Smooth muscle cell (in vitro differentiated cells): Measurements from ENCODE around the gene SAP25. TPM values are rescaled to one million over a fixed set of nuclear protein-coding genes. Genes with fewer than 3 reads are reported as not detected.

Experiments used
- DNase-seq: peaks from one replicate; lab custom pipeline; 2025; ENCODE audit not compliant: unreplicated experiment; lab: John Stamatoyannopoulos, UW
- H2AFZ ChIP-seq: fragments of 200-600 bp; sonication (generic); 2 replicates; pipeline ENCODE4 v1.6.0; 2016; ENCODE audit warnings: antibody characterized with exemption, low read depth, mild to moderate bottlenecking
- H3F3A ChIP-seq: fragments of 200-600 bp; sonication (generic); 2 replicates; pipeline ENCODE4 v1.6.0; 2017; ENCODE audit warnings: antibody characterized with exemption, low read depth
- H3K27ac ChIP-seq: fragments of 200-600 bp; sonication (generic); 2 replicates; pipeline ENCODE4 v1.5.1; 2016; ENCODE audit warnings: low read depth, mild to moderate bottlenecking
- H3K27me3 ChIP-seq: fragments of 200-600 bp; sonication (generic); 2 replicates; pipeline ENCODE4 v1.6.1; 2016; ENCODE audit warnings: low read depth, mild to moderate bottlenecking
- H3K36me3 ChIP-seq: fragments of 200-600 bp; sonication (generic); 2 replicates; pipeline ENCODE4 v1.5.1; 2016; ENCODE audit warnings: low read depth
- H3K4me1 ChIP-seq: fragments of 200-600 bp; sonication (generic); 2 replicates; pipeline ENCODE4 v1.5.1; 2016; ENCODE audit warnings: low read depth
- H3K4me2 ChIP-seq: fragments of 200-600 bp; sonication (generic); 2 replicates; pipeline ENCODE4 v1.6.0; 2016; ENCODE audit warnings: mild to moderate bottlenecking
- H3K4me3 ChIP-seq: fragments of 200-600 bp; sonication (generic); 2 replicates; pipeline ENCODE4 v1.5.1; 2016; ENCODE audit warnings: mild to moderate bottlenecking
- H3K79me2 ChIP-seq: fragments of 200-600 bp; sonication (generic); 2 replicates; pipeline ENCODE4 v1.6.0; 2016; ENCODE audit warnings: low read depth, mild to moderate bottlenecking
- H3K9ac ChIP-seq: fragments of 200-600 bp; sonication (generic); 2 replicates; pipeline ENCODE4 v1.6.0; 2016; ENCODE audit warnings: low read depth
- H3K9me3 ChIP-seq: fragments of 200-600 bp; sonication (generic); replicated peaks from 2 replicates; pipeline ENCODE4 v1.5.1; 2016; ENCODE audit warnings: low read depth
- H4K20me1 ChIP-seq: fragments of 200-600 bp; sonication (generic); 2 replicates; pipeline ENCODE4 v1.6.0; 2016; ENCODE audit warnings: low read depth
- WGBS: methylation state at CpG from one replicate; pipeline ENCODE4 v1.1.7; 2016; ENCODE audit warnings: low lambda C conversion rate; 5-methylcytosine and 5-hydroxymethylcytosine counted together
- polyA plus RNA-seq: library from polyadenylated mRNA; unstranded; fragments of >200 nt; fragmentation: Nextera tagmentation; extraction: Ambion mirVana; gene quantifications from 2 replicates; pipeline ENCODE4 v1.2.1, GENCODE V29; 2016
- total RNA-seq: library from RNA; depleted of rRNA; stranded (reverse); fragments of >200 nt; gene quantifications from 2 replicates; pipeline ENCODE4 v1.2.3, GENCODE V29; 2014
- TF ChIP-seq, protein P1 (sequence below): fragments of 200-600 bp; sonication (generic); IDR thresholded peaks from 2 replicates; pipeline ENCODE4 v1.5.1; 2017; ENCODE audit warnings: borderline replicate concordance, mild to moderate bottlenecking, antibody characterized with exemption; ENCODE audit not compliant: insufficient read depth, poor library complexity, severe bottlenecking

The SAP25 gene
- total and polyA plus RNA-seq, 2 experiments from 2014 or later: 1.9 TPM; not detected in 1

DNA sequence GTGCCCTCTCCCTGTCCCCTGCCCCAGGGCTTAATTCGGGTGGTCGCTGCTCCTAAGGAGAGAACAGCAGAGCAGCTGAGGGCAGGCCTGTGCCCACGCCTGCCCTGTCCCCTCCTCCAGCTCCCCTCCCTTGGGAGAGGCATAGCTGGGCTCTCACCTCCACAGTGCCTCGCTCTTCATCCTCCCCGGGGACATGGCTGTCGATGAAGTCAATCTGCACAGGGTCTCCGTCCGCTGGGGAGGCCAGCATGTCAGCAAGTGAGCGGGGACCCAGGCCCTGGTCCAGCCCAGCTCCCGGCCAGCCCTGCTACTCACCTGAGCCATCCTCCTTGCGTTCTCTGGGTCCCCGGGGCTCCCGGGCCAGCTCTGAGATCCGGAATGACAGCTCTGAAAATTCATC, 3.8 kb upstream of the SAP25 start:
- no peaks in the 10 kb centered on the region for H3F3A ChIP-seq
- no peak for DNase-seq
- H3K27ac ChIP-seq: no peak overlapping the region
- no peak overlapping the region for H3K4me3 ChIP-seq
- no peaks in the 10 kb centered on the region for H3K27me3 ChIP-seq
- no peak overlapping the region for H3K9ac ChIP-seq
- H4K20me1 ChIP-seq: peaks cover 11% of the 10 kb centered on the region
- no peak overlapping the region for H3K4me2 ChIP-seq
- WGBS: 97% methylated on average over 13 of the region's 14 CpGs
- H3K9me3 ChIP-seq: no peaks in the 10 kb centered on the region
- no peak overlapping the region for H2AFZ ChIP-seq
- TF ChIP-seq, protein P1, sequence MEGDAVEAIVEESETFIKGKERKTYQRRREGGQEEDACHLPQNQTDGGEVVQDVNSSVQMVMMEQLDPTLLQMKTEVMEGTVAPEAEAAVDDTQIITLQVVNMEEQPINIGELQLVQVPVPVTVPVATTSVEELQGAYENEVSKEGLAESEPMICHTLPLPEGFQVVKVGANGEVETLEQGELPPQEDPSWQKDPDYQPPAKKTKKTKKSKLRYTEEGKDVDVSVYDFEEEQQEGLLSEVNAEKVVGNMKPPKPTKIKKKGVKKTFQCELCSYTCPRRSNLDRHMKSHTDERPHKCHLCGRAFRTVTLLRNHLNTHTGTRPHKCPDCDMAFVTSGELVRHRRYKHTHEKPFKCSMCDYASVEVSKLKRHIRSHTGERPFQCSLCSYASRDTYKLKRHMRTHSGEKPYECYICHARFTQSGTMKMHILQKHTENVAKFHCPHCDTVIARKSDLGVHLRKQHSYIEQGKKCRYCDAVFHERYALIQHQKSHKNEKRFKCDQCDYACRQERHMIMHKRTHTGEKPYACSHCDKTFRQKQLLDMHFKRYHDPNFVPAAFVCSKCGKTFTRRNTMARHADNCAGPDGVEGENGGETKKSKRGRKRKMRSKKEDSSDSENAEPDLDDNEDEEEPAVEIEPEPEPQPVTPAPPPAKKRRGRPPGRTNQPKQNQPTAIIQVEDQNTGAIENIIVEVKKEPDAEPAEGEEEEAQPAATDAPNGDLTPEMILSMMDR: no peak
- H3K79me2 ChIP-seq: peaks cover 7% of the 10 kb centered on the region
- H3K4me1 ChIP-seq: no peaks in the 10 kb centered on the region
- H3K36me3 ChIP-seq: peaks cover 6% of the 10 kb centered on the region

DNA sequence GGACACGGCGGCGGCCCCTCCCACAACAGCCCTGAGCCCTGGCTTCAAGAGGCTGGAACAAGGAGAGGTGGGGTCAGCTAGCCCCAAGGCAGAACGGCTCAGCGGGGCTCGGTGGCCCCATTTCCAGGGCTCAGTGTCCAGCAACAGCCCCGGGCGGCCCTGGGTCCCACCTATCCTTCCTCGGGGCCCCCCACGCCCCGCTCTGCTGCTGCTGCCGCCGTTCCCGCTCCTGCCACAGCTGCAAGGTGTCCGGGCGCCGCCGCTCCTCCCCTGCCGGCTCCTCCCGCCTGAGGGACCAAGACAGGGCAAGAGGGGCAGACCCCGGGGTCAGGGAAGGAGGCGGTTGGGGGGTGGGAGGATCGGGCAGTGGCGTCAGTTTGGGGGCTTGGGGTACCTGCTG, 3.4 kb upstream of the SAP25 start:
- Histone ChIP-seq H3K4me2 (no peak overlapping the region), H3K27ac (no peak overlapping the region), H3K27me3 (no peaks in the 10 kb centered on the region), H3K79me2 (peaks cover 3% of the 10 kb centered on the region), H3K9ac (no peak overlapping the region), H2AFZ (no peak overlapping the region), H4K20me1 (peaks cover 7% of the 10 kb centered on the region), H3K36me3 (peaks cover 6% of the 10 kb centered on the region), H3F3A (no peaks in the 10 kb centered on the region), H3K4me3 (no peak overlapping the region), H3K4me1 (no peaks in the 10 kb centered on the region), H3K9me3 (no peaks in the 10 kb centered on the region)
- TF ChIP-seq, protein P1: no peak
- 97% methylated on average over 18 of the region's 24 CpGs for WGBS
- DNase-seq: no peak

DNA sequence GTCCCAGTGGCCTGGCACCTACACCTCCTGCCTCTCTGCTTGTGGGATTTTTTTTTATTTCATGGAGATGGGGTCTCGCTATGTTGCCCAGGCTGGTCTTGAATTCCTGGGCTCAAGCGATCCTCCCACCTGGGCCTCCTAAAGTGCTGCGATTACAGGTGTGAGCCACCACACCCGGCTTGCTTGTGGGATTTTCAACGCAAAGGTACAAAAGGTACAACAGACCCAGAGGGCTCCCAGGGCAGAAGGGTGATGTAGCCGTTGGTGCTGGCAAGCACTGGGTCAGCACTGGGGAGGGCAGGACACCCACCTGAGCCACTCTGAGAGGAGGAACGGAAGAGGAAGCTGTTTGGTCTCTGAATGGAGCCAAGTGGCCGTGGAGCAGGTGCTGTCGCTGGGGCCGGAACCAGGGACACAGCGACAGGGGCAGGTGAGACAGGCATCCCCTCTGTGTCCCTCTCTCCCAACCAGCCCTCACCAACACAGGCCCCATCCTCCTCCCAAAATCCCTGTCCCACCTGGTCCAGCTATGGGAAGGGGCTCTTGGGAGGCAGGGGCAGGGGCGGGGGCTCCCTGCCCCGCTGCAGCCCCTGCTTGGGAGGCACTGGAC, 2.8 kb upstream of the SAP25 start:
- Histone ChIP-seq H3K36me3 (peaks cover 5% of the 10 kb centered on the region), H3F3A (no peaks in the 10 kb centered on the region), H2AFZ (no peak overlapping the region), H3K27ac (no peak overlapping the region), H3K9me3 (no peaks in the 10 kb centered on the region), H3K79me2 (no peaks in the 10 kb centered on the region), H3K9ac (no peak overlapping the region), H3K27me3 (no peaks in the 10 kb centered on the region), H3K4me3 (no peak overlapping the region), H4K20me1 (peaks cover 4% of the 10 kb centered on the region), H3K4me1 (no peaks in the 10 kb centered on the region), H3K4me2 (no peak overlapping the region)
- TF ChIP-seq, protein P1: no peak
- 97% methylated on average over 10 of the region's 13 CpGs for WGBS
- no peak for DNase-seq

DNA sequence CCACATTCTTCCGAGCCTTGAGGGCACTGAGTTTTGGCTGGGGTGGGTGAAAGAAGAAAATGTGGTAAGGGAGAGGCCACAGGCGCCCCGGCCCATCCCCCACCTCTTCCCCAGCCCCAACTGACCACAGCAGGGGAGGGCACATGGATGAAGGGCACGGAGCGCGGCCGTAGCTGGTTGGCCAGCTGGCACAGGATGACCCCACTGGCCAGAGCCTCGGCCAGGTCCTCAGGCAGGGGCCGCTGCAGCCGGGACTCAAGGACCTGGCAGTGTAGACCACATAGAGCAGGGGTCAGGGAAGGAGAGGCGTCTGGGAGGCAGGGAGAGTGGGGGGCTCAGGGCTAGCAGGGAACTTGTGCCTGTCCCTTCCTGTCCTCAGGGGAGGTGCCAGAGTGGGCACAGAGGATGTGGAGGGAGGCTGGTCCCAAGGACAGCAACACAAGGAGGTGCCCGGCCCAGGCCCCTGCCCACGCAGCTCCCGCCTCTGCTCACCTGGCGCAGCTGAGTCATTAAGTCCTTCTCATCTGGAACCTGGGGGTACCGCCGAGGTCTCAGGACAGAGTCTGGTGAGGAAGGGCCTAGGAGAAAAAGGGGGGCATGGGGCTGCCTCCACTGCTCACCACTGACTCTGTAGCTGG, 2.2 kb upstream of the SAP25 start:
- Histone ChIP-seq H3K4me1 (no peaks in the 10 kb centered on the region), H3K79me2 (no peaks in the 10 kb centered on the region), H3K4me2 (no peak overlapping the region), H3K4me3 (no peak overlapping the region), H3K27me3 (peaks cover 6% of the 10 kb centered on the region), H2AFZ (no peak overlapping the region), H4K20me1 (peaks cover 4% of the 10 kb centered on the region), H3F3A (no peaks in the 10 kb centered on the region), H3K27ac (no peak overlapping the region), H3K9me3 (no peaks in the 10 kb centered on the region), H3K9ac (no peak overlapping the region), H3K36me3 (no peaks in the 10 kb centered on the region)
- WGBS: 97% methylated on average over 17 of the region's 17 CpGs
- DNase-seq: no peak
- TF ChIP-seq, protein P1: no peak
